NB4 (cell line): ENCODE measurements around the gene ZNF414.
"Not testable (repeated sequence)": the region's sequence is repeated elsewhere in the genome, so short reads cannot be mapped to it uniquely, and the experiment has no call there.

ENCODE experiments used
- DNase-seq: peaks from one replicate; pipeline ENCODE4 v3.0.0; 2010; ENCODE audit warnings: low read depth
- H3K4me3 ChIP-seq: one replicate; pipeline ENCODE4 v1.5.1; 2011; ENCODE audit warnings: mild to moderate bottlenecking, low read depth, low read length, moderate library complexity
- CTCF ChIP-seq: IDR thresholded peaks from one replicate; pipeline ENCODE4 v1.5.1; 2012; ENCODE audit warnings: low read depth, low read length
- MAX ChIP-seq: IDR thresholded peaks from 2 replicates; pipeline ENCODE4 v1.6.1; 2011; ENCODE audit warnings: low read depth, low read length
- MYC ChIP-seq: IDR thresholded peaks from 2 replicates; pipeline ENCODE4 v1.6.1; 2011; ENCODE audit warnings: low read depth, low read length
- POLR2A ChIP-seq: IDR thresholded peaks from 2 replicates; pipeline ENCODE4 v1.6.1; 2011; ENCODE audit warnings: mild to moderate bottlenecking; ENCODE audit not compliant: insufficient read length; ENCODE audit errors: extremely low read depth

Gene ZNF414

GRCh38 chr19:8515317-8515716 is 1.4 kb upstream of the ZNF414 start:
- peak; percentile 98 for DNase-seq
- TF ChIP-seq MAX = peak; percentile 52
- TF ChIP-seq POLR2A = no peak
- no peak overlapping the region for H3K4me3 ChIP-seq

GRCh38 chr19:8514505-8515009 is 590 bp upstream of the ZNF414 start:
- H3K4me3 ChIP-seq = peak overlapping the region; percentile 66
- not testable (repeated sequence) for DNase-seq

- DNase-seq = no peak
- TF ChIP-seq MYC (no peak), MAX (no peak), POLR2A (no peak), CTCF (no peak)
Observed at GRCh38 chr19:8513036-8513686, 806 bp downstream of the ZNF414 start.

GRCh38 chr19:8512115-8512967 is 1.6 kb downstream of the ZNF414 start:
- peak overlapping the region; percentile 66 for H3K4me3 ChIP-seq
- TF ChIP-seq POLR2A (no peak), MYC (no peak), MAX (no peak), CTCF (no peak)
- peak; percentile 81 for DNase-seq

More at GRCh38 chr19:8513036-8513686, 806 bp downstream of the ZNF414 start:
- H3K4me3 ChIP-seq = peak overlapping the region; percentile 66

- DNase-seq = no peak
Observed at GRCh38 chr19:8511573-8512101, 2.3 kb downstream of the ZNF414 start.

GRCh38 chr19:8510589-8511115 is 3.3 kb downstream of the ZNF414 start:
- TF ChIP-seq MYC (no peak), CTCF (no peak), POLR2A (no peak), MAX (no peak)
- no peak for DNase-seq
- no peak overlapping the region for H3K4me3 ChIP-seq

More at GRCh38 chr19:8511573-8512101, 2.3 kb downstream of the ZNF414 start:
- no peak for TF ChIP-seq CTCF
- no peak for TF ChIP-seq POLR2A
- TF ChIP-seq MAX = no peak
- no peak for TF ChIP-seq MYC
- H3K4me3 ChIP-seq = no peak overlapping the region
